ENCODE results near the gene CD6.
A peak's percentile ranks its signal among the peaks of the same experiment; 100 is the strongest.

The CD6 gene

GRCh38 chr11:60984149-60984548 is 12.7 kb downstream of the CD6 start:
- no peak for DNase-seq (ENCODE audit: low spot score)

- no peak for DNase-seq (ENCODE audit: low spot score)
Observed at GRCh38 chr11:60984636-60985035, 13.2 kb downstream of the CD6 start.

- DNase-seq (ENCODE audit: low spot score) = no peak
Observed at GRCh38 chr11:60985501-60985900, 14.0 kb downstream of the CD6 start.

GRCh38 chr11:60985991-60986915 is 14.8 kb downstream of the CD6 start:
- DNase-seq (ENCODE audit: low spot score) = peak; percentile 96

- peak; percentile 56 for DNase-seq (ENCODE audit: low spot score)
Observed at GRCh38 chr11:60987577-60988277, 16.2 kb downstream of the CD6 start.

- no peak for DNase-seq (ENCODE audit: low spot score)
Observed at GRCh38 chr11:60988658-60989057, 17.2 kb downstream of the CD6 start.

GRCh38 chr11:60989093-60989650 is 17.7 kb downstream of the CD6 start:
- no peak for DNase-seq (ENCODE audit: low spot score)

- no peak for DNase-seq (ENCODE audit: low spot score)
Observed at GRCh38 chr11:60991457-60991856, 20.0 kb downstream of the CD6 start.

- no peak for DNase-seq (ENCODE audit: low spot score)
Observed at GRCh38 chr11:60992842-60993409, 21.4 kb downstream of the CD6 start.

GRCh38 chr11:60993615-60994014 is 22.1 kb downstream of the CD6 start:
- DNase-seq (ENCODE audit: low spot score) = no peak

- DNase-seq (ENCODE audit: low spot score) = no peak
Observed at GRCh38 chr11:60994541-60995080, 23.1 kb downstream of the CD6 start.

GRCh38 chr11:60995798-60996197 is 24.3 kb downstream of the CD6 start:
- no peak for DNase-seq (ENCODE audit: low spot score)

- no peak for DNase-seq (ENCODE audit: low spot score)
Observed at GRCh38 chr11:60996381-60997138, 25.1 kb downstream of the CD6 start.

GRCh38 chr11:61000426-61000825 is 28.9 kb downstream of the CD6 start:
- DNase-seq (ENCODE audit: low spot score) = no peak

- no peak for DNase-seq (ENCODE audit: low spot score)
Observed at GRCh38 chr11:61001931-61002330, 30.5 kb downstream of the CD6 start.

GRCh38 chr11:61002598-61002997 is 31.1 kb downstream of the CD6 start:
- no peak for DNase-seq (ENCODE audit: low spot score)

- peak; percentile 50 for DNase-seq (ENCODE audit: low spot score)
Observed at GRCh38 chr11:61004180-61004611, 32.7 kb downstream of the CD6 start.

GRCh38 chr11:61004761-61005181 is 33.3 kb downstream of the CD6 start:
- peak; percentile 54 for DNase-seq (ENCODE audit: low spot score)

- DNase-seq (ENCODE audit: low spot score) = no peak
Observed at GRCh38 chr11:61007383-61007955, 36.0 kb downstream of the CD6 start.

- no peak for DNase-seq (ENCODE audit: low spot score)
Observed at GRCh38 chr11:61007956-61008896, 36.7 kb downstream of the CD6 start.
